Erythroblast (primary cell): ENCODE results near the gene TULP4.

Experiments used
- GATA1 ChIP-seq: IDR thresholded peaks from 2 replicates; pipeline ENCODE4 v1.6.1; 2011; ENCODE audit warnings: low read depth, mild to moderate bottlenecking, control low read depth, low read length, moderate library complexity
- POLR2A ChIP-seq: IDR thresholded peaks from 2 replicates; pipeline ENCODE4 v1.6.1; 2011; ENCODE audit warnings: mild to moderate bottlenecking, low read length

DNA sequence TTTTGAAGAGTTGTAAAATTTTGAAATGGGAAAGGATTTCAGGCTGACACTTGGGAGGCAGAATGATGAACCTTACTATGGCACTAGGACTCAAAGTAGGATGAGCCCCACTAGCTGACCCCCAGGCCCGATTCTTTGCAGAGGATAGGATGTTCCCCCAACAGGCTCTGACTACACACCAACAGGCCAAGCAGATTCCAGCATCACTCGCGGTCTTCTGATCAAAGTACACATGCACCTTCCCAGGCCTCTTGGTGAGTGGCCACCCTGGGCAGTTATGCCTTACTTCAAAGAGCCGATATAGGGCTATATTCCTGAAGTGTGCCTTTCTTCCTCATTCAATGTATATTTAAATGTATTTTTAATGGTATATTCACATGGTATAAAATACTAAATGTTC lies 130.0 kb downstream of the TULP4 start:
- no peak for TF ChIP-seq GATA1
- no peak for TF ChIP-seq POLR2A
